Endothelial cell of umbilical vein (primary cell): ENCODE results near the gene MNAT1. TPM values are rescaled to one million over a fixed set of nuclear protein-coding genes. Genes with fewer than 3 reads are reported as not detected.

Experiments used
- BruUV-seq: library from RNA; stranded (reverse); fragments of 400-500 nt; replicated peaks from 2 replicates; lab custom pipeline; 2021; lab: Mats Ljungman, UMichigan
- CTCF ChIA-PET: fragments of 300-600, 350-600 bp; sonication (Branson Sonifier 250); formaldehyde crosslinking; loops from one replicate; lab custom pipeline; 2021; ENCODE audit warnings: antibody characterized with exemption, inconsistent platforms; lab: Charles Lee
- POLR2A ChIA-PET: fragments of 300-600, 350-600 bp; sonication (Branson Sonifier 250); formaldehyde crosslinking; loops from one replicate; lab custom pipeline; 2021; ENCODE audit warnings: antibody characterized with exemption, inconsistent platforms; lab: Charles Lee
- DNase-seq: peaks from one replicate; pipeline ENCODE4 v3.0.0-alpha.2; 2011; ENCODE audit warnings: low read depth, low spot score
- FAIRE-seq: peaks from 2 replicates; lab custom pipeline; 2011; peaks lifted over from hg19 to GRCh38; lab: Jason Lieb, UNC
- H2AFZ ChIP-seq: 2 replicates; pipeline ENCODE4 v1.6.0; 2012; ENCODE audit warnings: low read depth, low read length, control low read depth, inconsistent platforms
- H3K27ac ChIP-seq: 2 replicates; pipeline ENCODE4 v1.5.1; 2011; ENCODE audit warnings: low read depth, mild to moderate bottlenecking, control low read depth, low read length, moderate library complexity; ENCODE audit not compliant: insufficient read depth
- H3K27me3 ChIP-seq, 2 experiments: 2 replicates each; pipeline versions ENCODE4 v1.6.0 to v1.6.1; 2011; ENCODE audit warnings: low read length in 2 of 2, mixed read lengths in 1 of 2; ENCODE audit not compliant: control insufficient read depth in 2 of 2, insufficient read depth in 2 of 2
- H3K36me3 ChIP-seq, 2 experiments: 2 replicates in 1 of 2; 3 replicates in 1 of 2; pipeline ENCODE4 v1.5.1; 2011; ENCODE audit warnings: low read length in 2 of 2, mild to moderate bottlenecking in 1 of 2, moderate library complexity in 1 of 2; ENCODE audit not compliant: control insufficient read depth in 2 of 2, insufficient read depth in 2 of 2; ENCODE audit errors: extremely low read depth in 1 of 2
- H3K4me1 ChIP-seq: 3 replicates; pipeline ENCODE4 v1.5.1; 2011; ENCODE audit warnings: mild to moderate bottlenecking, low read length; ENCODE audit not compliant: control insufficient read depth, insufficient read depth; ENCODE audit errors: extremely low read depth
- H3K4me2 ChIP-seq: 2 replicates; pipeline ENCODE4 v1.6.1; 2011; ENCODE audit warnings: low read length, control low read depth, mixed read lengths; ENCODE audit not compliant: insufficient read depth
- H3K4me3 ChIP-seq, 3 experiments: fragments of 200-600 bp in 1 of 3; sonication (generic), shearing (Covaris generic) in 1 of 3; replicated peaks in 1 of 3; 2 replicates each; pipeline ENCODE4 v1.5.1; 2011 to 2016; ENCODE audit warnings: control low read depth in 3 of 3, low read length in 3 of 3, mild to moderate bottlenecking in 2 of 3, inconsistent platforms in 1 of 3, low read depth in 1 of 3, moderate library complexity in 1 of 3; ENCODE audit not compliant: insufficient read depth in 1 of 3
- H3K79me2 ChIP-seq: 2 replicates; pipeline ENCODE4 v1.6.0; 2012; ENCODE audit warnings: low read length, inconsistent platforms; ENCODE audit not compliant: control insufficient read depth, insufficient read depth
- H3K9ac ChIP-seq: replicated peaks from 2 replicates; pipeline ENCODE3; 2011; ENCODE audit warnings: low read length, control low read depth; ENCODE audit not compliant: insufficient read depth; ENCODE audit errors: extremely low read depth
- H3K9me1 ChIP-seq: replicated peaks from 3 replicates; pipeline ENCODE4 v1.6.0; 2011; ENCODE audit warnings: mild to moderate bottlenecking, low read length; ENCODE audit not compliant: control insufficient read depth, insufficient read depth; ENCODE audit errors: extremely low read depth
- H3K9me3 ChIP-seq: replicated peaks from 2 replicates; pipeline ENCODE4 v1.5.1; 2012; ENCODE audit warnings: low read length, inconsistent platforms; ENCODE audit not compliant: control insufficient read depth, insufficient read depth
- H4K20me1 ChIP-seq: replicated peaks from 2 replicates; pipeline ENCODE3; 2011; ENCODE audit warnings: mild to moderate bottlenecking, low read length; ENCODE audit not compliant: control insufficient read depth, insufficient read depth; ENCODE audit errors: extremely low read depth
- EZH2 ChIP-seq: IDR thresholded peaks from 2 replicates; pipeline ENCODE4 v1.6.1; 2012; ENCODE audit warnings: borderline replicate concordance, low read depth, mild to moderate bottlenecking, moderate library complexity, low read length, inconsistent platforms; ENCODE audit not compliant: severe bottlenecking
- FOS ChIP-seq: IDR thresholded peaks from 2 replicates; pipeline ENCODE4 v1.6.1; 2011; ENCODE audit warnings: mild to moderate bottlenecking, low read length, moderate library complexity, borderline replicate concordance; ENCODE audit not compliant: insufficient read depth
- GATA2 ChIP-seq: IDR thresholded peaks from 2 replicates; pipeline ENCODE4 v1.7.0; 2011; ENCODE audit warnings: low read depth, mild to moderate bottlenecking, moderate library complexity, mixed read lengths, low read length; ENCODE audit not compliant: insufficient read length, insufficient read depth
- JUN ChIP-seq: IDR thresholded peaks from 2 replicates; pipeline ENCODE4 v1.6.1; 2011; ENCODE audit warnings: borderline replicate concordance, low read depth; ENCODE audit not compliant: insufficient read length, insufficient read depth
- MAX ChIP-seq: IDR thresholded peaks from 2 replicates; pipeline ENCODE4 v1.6.1; 2011; ENCODE audit not compliant: insufficient read depth, insufficient read length
- MYC ChIP-seq: IDR thresholded peaks from one replicate; pipeline ENCODE4 v1.6.1; 2011; ENCODE audit warnings: mild to moderate bottlenecking, low read depth, low read length
- POLR2A ChIP-seq: IDR thresholded peaks from 2 replicates; pipeline ENCODE4 v1.6.1; 2012; ENCODE audit warnings: low read depth, mild to moderate bottlenecking, control low read depth, low read length
- POLR2AphosphoS5 ChIP-seq: IDR thresholded peaks from 2 replicates; pipeline ENCODE4 v1.6.1; 2012; ENCODE audit warnings: low read depth, mild to moderate bottlenecking, control low read depth, low read length, moderate library complexity; ENCODE audit not compliant: insufficient read depth
- dilution Hi-C: fragments of 300-500 bp; cut with MboI; formaldehyde crosslinking; loops from one replicate; pipeline ENCODE4 v1.15.0; 2019; ENCODE audit warnings: low sequenced_read_pairs; ENCODE audit not compliant: extremely low pct_ligation_motif_present
- intact Hi-C: fragments of 100-400 bp; cut with micrococcal nuclease; formaldehyde crosslinking; loops from one replicate; pipeline ENCODE4 v1.10.0; 2022
- polyA plus RNA-seq, 4 experiments: library from polyadenylated mRNA; depleted of rRNA in 3 of 4; stranded (reverse) in 3 of 4; unstranded in 1 of 4; fragments of >200 nt; gene quantifications; 2 replicates each; pipeline versions ENCODE4 v1.2.1 to v1.2.3, GENCODE V29; 2011 to 2012; ENCODE audit warnings: missing spikeins in 1 of 4
- total RNA-seq: library from RNA; stranded (reverse); gene quantifications from 2 replicates; pipeline ENCODE4 v1.2.3, GENCODE V29; 2021
- TF ChIP-seq, protein P1 (sequence below), 2 donors: IDR thresholded peaks; 1 replicate in 1 of 2; 2 replicates in 1 of 2; pipeline ENCODE4 v1.5.1; 2011; ENCODE audit warnings: low read length in 2 of 2, mild to moderate bottlenecking in 2 of 2, moderate library complexity in 2 of 2, control low read depth in 1 of 2, inconsistent platforms in 1 of 2, low read depth in 1 of 2; ENCODE audit not compliant: insufficient read depth in 1 of 2; ENCODE audit errors: extremely low read depth in 1 of 2

The MNAT1 gene
- total and polyA plus RNA-seq, 2 donors (not counting 3 experiments of a cell fraction or from before 2014, with no cell fraction given), result 35.7 to 55.7 TPM

DNA sequence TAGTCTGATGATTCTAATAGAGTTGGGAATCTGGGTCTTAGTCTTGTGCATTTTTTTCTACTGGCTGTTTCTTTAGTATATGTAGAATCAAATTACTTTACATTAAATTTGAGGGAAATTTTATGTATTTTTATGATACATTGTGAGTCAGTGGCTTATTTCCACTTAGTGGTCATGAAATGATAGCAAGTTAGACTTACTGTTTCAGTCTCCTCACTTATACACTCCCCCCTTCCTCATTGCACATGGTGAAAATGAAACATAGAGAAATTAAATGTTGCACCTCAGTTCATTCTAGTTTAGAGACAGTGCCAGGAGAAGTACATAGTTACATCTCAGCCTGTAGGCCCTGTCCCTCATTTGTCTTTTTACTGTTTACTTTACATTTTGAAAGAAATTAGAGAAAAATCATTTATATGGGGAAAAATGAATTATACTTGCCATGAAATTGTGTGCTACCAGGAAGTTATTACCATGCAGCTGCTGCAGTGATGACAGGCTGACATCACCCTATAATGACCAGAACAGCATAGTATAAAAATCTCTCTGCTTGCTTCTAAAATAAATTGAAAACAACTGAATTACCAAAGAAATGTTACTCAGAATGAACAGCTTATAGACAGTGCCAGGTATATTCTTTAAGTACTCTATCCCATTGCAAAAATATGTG lies 133.1 kb downstream of the MNAT1 start:
- ChIA-PET POLR2A (no interaction called here), CTCF (interaction anchor here (1.4 kb wide), 1 partner anchor 19 kb away, joined by 4 read pairs; no protein-coding TSS in a partner anchor)
- Histone ChIP-seq H3K9me3 (no peaks in the 10 kb centered on the region), H3K27ac (no peak overlapping the region), H3K4me1 (no peaks in the 10 kb centered on the region), H2AFZ (no peak overlapping the region), H3K9me1 (no peaks in the 10 kb centered on the region), H4K20me1 (no peaks in the 10 kb centered on the region), H3K36me3 (no peaks in the 10 kb centered on the region), H3K4me3 (no peak overlapping the region), H3K4me2 (no peak overlapping the region), H3K27me3 (no peaks in the 10 kb centered on the region), H3K79me2 (no peaks in the 10 kb centered on the region), H3K9ac (no peak overlapping the region)
- FAIRE-seq (no peak), DNase-seq (no peak)
- intact Hi-C loops, result no loop called here
- dilution Hi-C loops, result no loop called here
- TF ChIP-seq POLR2AphosphoS5 (no peak), FOS (no peak), GATA2 (no peak), POLR2A (no peak), MAX (no peak), MYC (no peak), EZH2 (no peak), JUN (no peak)
- TF ChIP-seq, protein P1, sequence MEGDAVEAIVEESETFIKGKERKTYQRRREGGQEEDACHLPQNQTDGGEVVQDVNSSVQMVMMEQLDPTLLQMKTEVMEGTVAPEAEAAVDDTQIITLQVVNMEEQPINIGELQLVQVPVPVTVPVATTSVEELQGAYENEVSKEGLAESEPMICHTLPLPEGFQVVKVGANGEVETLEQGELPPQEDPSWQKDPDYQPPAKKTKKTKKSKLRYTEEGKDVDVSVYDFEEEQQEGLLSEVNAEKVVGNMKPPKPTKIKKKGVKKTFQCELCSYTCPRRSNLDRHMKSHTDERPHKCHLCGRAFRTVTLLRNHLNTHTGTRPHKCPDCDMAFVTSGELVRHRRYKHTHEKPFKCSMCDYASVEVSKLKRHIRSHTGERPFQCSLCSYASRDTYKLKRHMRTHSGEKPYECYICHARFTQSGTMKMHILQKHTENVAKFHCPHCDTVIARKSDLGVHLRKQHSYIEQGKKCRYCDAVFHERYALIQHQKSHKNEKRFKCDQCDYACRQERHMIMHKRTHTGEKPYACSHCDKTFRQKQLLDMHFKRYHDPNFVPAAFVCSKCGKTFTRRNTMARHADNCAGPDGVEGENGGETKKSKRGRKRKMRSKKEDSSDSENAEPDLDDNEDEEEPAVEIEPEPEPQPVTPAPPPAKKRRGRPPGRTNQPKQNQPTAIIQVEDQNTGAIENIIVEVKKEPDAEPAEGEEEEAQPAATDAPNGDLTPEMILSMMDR (IDR thresholded peaks at IDR 0.05; ENCODE audit: extremely low read depth in 1 of 2, insufficient read depth in 1 of 2, low read depth in 1 of 2, low read length in 2 of 2), result no peak
- BruUV-seq, result no TSS peak
